CMK (cell line): ENCODE results near the gene LPAR2.
A peak's percentile ranks its signal among the peaks of the same experiment; 100 is the strongest.
"Not testable (repeated sequence)": the region's sequence is repeated elsewhere in the genome, so short reads cannot be mapped to it uniquely, and the experiment has no call there.

ENCODE experiments used
- DNase-seq: peaks from one replicate; pipeline ENCODE4 v3.0.0-alpha.2; 2010; ENCODE audit warnings: low read depth

LPAR2 gene

DNA sequence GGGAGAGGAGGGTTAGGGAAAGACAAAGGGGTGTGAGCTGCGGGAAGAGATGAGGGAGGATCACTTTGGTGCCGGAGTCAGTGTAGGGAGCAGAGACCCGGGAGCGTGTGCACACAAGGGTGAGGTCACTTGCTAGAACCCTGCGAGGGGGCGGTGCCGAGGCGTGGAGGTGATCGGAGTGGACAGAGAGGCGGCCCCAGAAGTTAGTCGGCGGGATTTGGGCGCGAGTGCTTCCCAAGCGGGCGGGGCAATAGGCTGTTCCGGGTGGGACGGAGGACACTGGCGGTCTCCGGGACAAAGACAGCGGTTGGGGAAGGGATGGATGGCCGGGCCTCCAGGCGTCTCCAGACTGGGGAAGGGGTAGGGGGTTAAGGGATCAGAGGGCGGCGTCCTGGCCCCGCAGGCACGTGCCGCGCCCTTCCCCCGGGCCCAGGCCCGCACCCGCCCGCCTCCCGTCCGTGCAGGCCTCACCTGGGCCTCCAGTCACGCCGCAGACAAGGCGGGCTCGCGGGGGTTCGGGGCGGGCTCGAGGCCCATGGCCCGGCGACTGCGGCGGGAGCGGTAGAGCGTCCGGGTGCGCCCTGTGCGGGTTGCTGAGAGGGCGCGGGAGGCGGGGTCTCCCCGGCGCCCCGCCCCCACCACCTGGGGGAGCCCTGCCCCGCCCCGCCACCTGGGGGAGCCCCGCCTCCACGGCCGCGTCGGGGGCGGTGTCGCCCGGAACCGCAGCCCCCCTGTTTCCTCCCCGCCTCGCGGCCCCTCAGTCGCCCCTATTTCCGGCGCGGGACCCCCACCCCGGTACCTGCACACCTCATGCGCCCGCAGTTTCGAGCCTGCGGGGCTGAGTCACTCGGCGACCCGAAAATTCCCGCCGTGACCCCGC is at the start of gene LPAR2:
LPAR2 (minus strand) TSS at position 600 of the 880 bp plus-strand sequence. CDS start 945 bp downstream, outside the sequence.
- no peak for DNase-seq

GRCh38 chr19:19677579-19677978 is 49.6 kb upstream of the LPAR2 start:
- DNase-seq: no peak

GRCh38 chr19:19674315-19674714 is 46.3 kb upstream of the LPAR2 start:
- no peak for DNase-seq

DNA sequence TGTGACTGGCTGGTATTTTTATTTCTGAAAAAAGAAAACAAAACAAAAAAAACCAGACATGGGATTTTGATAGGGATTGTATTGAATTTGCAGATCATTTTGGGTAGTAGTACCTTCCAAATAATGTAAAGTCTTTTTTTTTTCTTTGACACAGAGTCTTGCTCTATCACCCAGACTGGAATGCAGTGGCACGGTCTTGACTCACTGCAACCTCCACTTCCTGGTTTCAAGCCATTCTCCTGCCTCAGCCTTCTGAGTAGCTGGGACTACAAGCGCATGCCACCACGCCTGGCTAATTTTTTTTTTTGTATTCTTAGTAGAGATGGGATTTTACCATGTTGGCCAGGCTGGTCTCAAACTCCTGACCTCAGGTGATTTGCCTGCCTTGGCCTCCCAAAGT is 44.8 kb upstream of the LPAR2 start:
- no peak for DNase-seq

DNA sequence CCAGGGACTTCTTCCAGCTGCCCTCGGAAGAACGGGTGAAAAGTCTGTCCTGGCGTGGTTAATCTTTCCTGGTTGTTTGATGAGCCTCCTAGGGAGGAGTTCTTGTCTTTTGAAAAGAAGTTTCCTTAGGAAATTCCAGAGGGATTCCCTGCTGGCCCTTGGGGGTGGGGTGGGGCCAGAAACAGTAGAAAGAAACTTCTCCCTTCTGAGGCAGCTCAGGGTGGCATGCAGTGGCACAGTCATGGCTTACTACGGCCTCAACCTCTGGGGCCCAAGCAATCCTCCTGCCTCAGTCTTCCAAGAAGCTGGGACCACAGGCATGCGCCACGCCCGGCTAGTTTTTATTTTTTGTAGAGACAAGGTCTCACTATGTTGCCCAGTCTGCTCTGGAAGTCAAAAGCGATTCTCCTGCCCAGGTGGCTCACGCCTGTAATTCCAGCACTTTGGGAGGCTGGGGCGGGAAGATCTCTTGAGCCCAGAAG is 42.1 kb upstream of the LPAR2 start:
- no peak for DNase-seq

- peak; percentile 83 for DNase-seq
Observed at GRCh38 chr19:19668230-19669012, 40.4 kb upstream of the LPAR2 start, which contains the start of gene ZNF101. TSS of gene ZNF101 (plus strand) at chr19:19668839. CDS start at chr19:19668964, 125 bp downstream.

GRCh38 chr19:19665420-19665948 is 37.5 kb upstream of the LPAR2 start:
- DNase-seq: not testable (repeated sequence)

GRCh38 chr19:19663256-19664120 is 35.5 kb upstream of the LPAR2 start, which contains the start of gene ATP13A1:
TSS of gene ATP13A1 (minus strand) at chr19:19663676. CDS start at chr19:19663666, 10 bp downstream.
- DNase-seq: peak; percentile 87

- no peak for DNase-seq
Observed at GRCh38 chr19:19662871-19663255, 34.8 kb upstream of the LPAR2 start.

GRCh38 chr19:19662344-19662743 is 34.3 kb upstream of the LPAR2 start:
- no peak for DNase-seq

GRCh38 chr19:19661675-19662251 is 33.7 kb upstream of the LPAR2 start:
- DNase-seq: no peak

DNA sequence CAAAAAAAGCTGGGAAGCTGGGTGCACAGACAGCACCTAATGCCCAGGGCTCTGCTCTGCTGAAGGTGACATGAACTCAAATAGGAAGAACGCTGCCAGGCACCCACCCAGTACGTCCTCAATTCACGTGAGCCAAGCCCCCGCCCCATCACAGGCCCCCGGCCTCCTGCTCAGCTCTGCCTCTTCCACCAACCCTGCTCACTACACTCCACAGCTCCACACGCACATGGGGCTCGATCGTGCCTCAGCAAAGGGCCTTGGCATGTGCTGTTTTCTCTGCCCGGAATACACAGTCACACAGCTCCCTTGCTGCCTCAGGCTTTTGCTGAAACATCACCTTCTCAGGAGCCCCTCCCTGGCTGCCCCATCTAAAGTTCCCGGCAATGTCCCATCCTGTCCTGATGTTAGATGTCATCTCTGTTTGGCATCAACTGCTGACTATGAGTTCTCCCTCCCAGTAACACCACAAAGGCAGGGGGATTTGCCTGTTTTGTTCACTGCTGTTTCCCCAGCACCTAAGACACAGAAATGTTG is 33.2 kb upstream of the LPAR2 start:
- no peak for DNase-seq

- DNase-seq: no peak
Observed at GRCh38 chr19:19659646-19660245, 31.7 kb upstream of the LPAR2 start.

GRCh38 chr19:19657397-19657783 is 29.4 kb upstream of the LPAR2 start:
- DNase-seq: no peak

DNA sequence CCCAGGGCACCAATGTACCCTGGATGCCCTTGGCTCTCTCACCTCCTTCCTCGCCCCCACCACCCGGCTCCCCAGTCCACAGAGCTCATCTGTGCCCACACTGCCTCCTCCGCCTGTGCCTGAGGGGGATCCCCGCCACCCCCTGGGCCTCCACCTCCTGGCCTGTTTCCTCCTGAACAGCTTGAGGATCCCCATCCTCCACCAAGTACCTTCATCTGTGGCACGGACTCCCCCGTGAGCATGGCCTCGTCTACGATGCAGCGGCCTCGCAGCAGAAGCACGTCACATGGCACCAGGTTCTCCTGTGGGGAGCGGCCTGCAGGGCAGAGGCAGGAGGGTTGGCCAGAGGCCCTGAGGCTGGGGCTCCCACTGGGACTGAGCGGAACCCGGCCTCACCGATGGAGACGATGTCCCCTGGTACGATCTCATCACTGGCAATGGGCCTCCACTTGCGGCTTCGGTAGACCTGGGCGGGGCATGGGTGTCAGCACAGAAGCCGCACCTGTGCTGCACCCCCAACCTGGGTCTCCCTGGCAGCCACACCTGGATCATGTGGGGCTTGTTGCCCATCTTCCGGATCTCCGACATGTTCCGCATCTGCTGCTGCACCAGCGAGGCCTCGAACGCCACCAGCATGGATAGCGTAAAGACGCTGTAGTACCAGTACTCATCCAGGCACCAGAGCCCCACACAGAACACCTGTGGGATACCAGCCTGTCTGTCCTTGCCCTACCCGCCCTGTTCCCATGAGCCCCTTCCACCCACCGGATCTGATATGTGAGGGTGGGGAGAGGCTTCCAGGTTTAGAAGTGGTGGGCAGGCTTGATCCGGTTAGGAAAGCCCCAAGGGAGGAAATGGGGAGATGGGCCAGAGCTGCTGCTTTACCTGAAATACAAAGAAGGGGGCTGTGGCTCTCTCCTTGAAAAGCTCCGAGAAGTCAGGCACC is 28.7 kb upstream of the LPAR2 start:
- no peak for DNase-seq

DNA sequence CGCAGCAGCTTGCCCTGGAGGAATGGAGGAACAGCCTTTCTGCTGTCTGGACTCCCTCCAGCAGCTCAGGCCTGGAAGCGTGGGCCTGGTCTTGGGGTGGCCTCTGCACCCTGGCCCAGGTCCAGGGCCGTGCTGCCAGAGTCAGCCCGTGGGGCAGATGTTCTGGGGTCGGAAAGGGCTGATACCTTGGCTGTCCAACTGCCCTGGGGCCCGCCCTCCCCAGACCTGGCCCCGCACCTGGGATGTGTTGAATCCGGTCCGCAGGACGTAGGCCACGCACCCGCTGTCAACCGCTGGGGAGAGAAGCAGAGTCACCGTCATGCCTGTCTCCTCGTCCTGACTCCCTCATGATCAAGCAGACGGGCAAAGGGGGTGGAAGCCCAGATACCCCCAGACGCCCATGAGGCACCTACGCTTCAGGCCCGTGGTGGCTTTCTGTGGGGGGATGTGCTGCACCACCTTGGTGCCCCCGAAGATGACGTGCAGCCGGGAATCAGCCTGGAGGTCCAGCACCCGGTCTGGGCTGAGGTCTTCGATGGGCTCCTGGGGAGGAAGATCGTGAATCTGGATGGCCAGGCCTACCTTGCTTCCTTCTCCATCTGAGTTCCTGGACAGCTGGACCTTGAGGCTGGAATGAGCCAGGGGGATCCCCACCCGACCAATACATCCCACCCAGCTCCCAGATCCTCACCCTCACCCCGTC is 27.8 kb upstream of the LPAR2 start:
- DNase-seq: no peak

GRCh38 chr19:19655051-19655594 is 27.1 kb upstream of the LPAR2 start:
- DNase-seq: no peak

GRCh38 chr19:19654441-19654840 is 26.4 kb upstream of the LPAR2 start:
- no peak for DNase-seq
